22Rv1 (cell line): Measurements from ENCODE around the gene OSGEP.

Source experiments
- H3K27ac ChIP-seq: fragments of 450-650 bp; 2 replicates; pipeline ENCODE4 v1.5.1; 2017
- CTCF ChIP-seq: fragments of 450-650 bp; IDR thresholded peaks from 2 replicates; pipeline ENCODE4 v1.5.1; 2017; ENCODE audit warnings: mild to moderate bottlenecking
- ZFX ChIP-seq: fragments of 450-650 bp; IDR thresholded peaks from 2 replicates; pipeline ENCODE4 v1.6.1; 2017; ENCODE audit warnings: antibody characterized with exemption, borderline replicate concordance

The OSGEP gene

GRCh38 chr14:20412411-20412810 lies 42.2 kb downstream of the OSGEP start:
- peak overlapping the region; percentile 92 for H3K27ac ChIP-seq
- no peak for TF ChIP-seq CTCF
- TF ChIP-seq ZFX, result no peak

GRCh38 chr14:20409226-20409625 lies 45.4 kb downstream of the OSGEP start:
- TF ChIP-seq CTCF (no peak), ZFX (no peak)
- no peak overlapping the region for H3K27ac ChIP-seq

GRCh38 chr14:20403521-20403920 lies 51.1 kb downstream of the OSGEP start:
- H3K27ac ChIP-seq, result no peak overlapping the region
- TF ChIP-seq CTCF, result no peak
- no peak for TF ChIP-seq ZFX

GRCh38 chr14:20400965-20401593 lies 53.5 kb downstream of the OSGEP start:
- TF ChIP-seq CTCF (no peak), ZFX (no peak)
- H3K27ac ChIP-seq, result peak overlapping the region; percentile 68

GRCh38 chr14:20400589-20400964 lies 54.0 kb downstream of the OSGEP start:
- no peak for TF ChIP-seq ZFX
- TF ChIP-seq CTCF, result no peak
- H3K27ac ChIP-seq, result peak overlapping the region; percentile 68

- H3K27ac ChIP-seq, result no peak overlapping the region
- TF ChIP-seq ZFX, result no peak
Observed at GRCh38 chr14:20397511-20397910, 57.1 kb downstream of the OSGEP start.
